Colonic mucosa (tissue), 4 donors: Measurements from ENCODE around the gene JUN. TPM values are rescaled to one million over a fixed set of nuclear protein-coding genes. Genes with fewer than 3 reads are reported as not detected.

Source experiments
- DNase-seq: peaks from one replicate; pipeline ENCODE4 v3.0.0-alpha.2; 2020
- H3K27ac ChIP-seq: fragments of 200-600 bp; one replicate; pipeline ENCODE4 v1.8.0; 2021
- H3K27me3 ChIP-seq: fragments of 200-600 bp; one replicate; pipeline ENCODE4 v1.8.0; 2021
- H3K36me3 ChIP-seq: fragments of 200-600 bp; one replicate; pipeline ENCODE4 v1.8.0; 2021
- H3K4me1 ChIP-seq: fragments of 200-600 bp; one replicate; pipeline ENCODE4 v1.8.0; 2021; ENCODE audit warnings: mild to moderate bottlenecking
- H3K4me3 ChIP-seq: fragments of 200-600 bp; one replicate; pipeline ENCODE4 v1.8.0; 2021
- H3K9ac ChIP-seq, 2 donors: one replicate each; pipeline ENCODE4 v1.7.0; 2013; ENCODE audit warnings: control low read depth in 2 of 2, low read depth in 2 of 2, low read length in 2 of 2
- H3K9me3 ChIP-seq: fragments of 200-600 bp; one replicate; pipeline ENCODE4 v1.8.0; 2021
- CTCF ChIP-seq: fragments of 200-600 bp; IDR thresholded peaks from one replicate; pipeline ENCODE4 v1.8.0; 2022; ENCODE audit warnings: antibody characterized with exemption, mild to moderate bottlenecking
- intact Hi-C: fragments of 100-400 bp; cut with DNase I; formaldehyde crosslinking; loops from one replicate; pipeline ENCODE4 v1.14.1; 2022
- total RNA-seq, 2 donors: library from RNA; stranded (reverse); fragmentation: NEBNext Ultra II Directional in 1 of 2; extraction: Animal tissue kit (Norgen Biotek cat#: 25700) in 1 of 2; gene quantifications; one replicate each; pipeline ENCODE4 v1.2.1, GENCODE V29; 2021
- donor health status: healthy.
- donor health status: DM: no; HTN: no; CAD: no.
- donor health status: DM: no; HTN: no; CAD: no.

JUN gene
- total RNA-seq, 2 donors from 2014 or later = 94.1 to 137 TPM

DNA sequence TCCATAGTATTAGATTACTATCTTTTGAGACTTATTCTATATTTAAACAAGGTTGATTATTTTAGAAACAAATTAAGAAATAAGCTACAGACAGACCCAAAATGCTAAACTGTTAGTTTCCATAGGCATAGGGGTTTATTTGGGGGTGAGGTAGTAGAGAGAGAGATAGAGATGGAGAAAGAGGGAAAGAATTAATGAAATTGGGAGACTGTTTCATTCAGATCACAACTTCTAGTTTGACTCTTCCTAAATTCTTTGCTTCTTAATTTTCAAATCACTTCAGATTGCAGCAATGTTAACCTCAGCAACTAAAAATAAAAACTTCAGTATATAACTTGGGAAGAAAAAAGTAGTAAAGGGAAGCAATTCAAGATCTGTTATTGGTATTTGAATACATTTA is 3.4 kb downstream of the JUN start:
- intact Hi-C loops = loop anchor here (5.0 to 10.0 kb wide), 3 partner anchors 122 to 512 kb away; no protein-coding TSS in a partner anchor
- DNase-seq = no peak
- H3K9me3 ChIP-seq = no peaks in the 10 kb centered on the region
- no peak for TF ChIP-seq CTCF
- no peaks in the 10 kb centered on the region for H3K4me1 ChIP-seq
- no peak overlapping the region for H3K4me3 ChIP-seq
- no peaks in the 10 kb centered on the region for H3K27me3 ChIP-seq
- H3K27ac ChIP-seq = peak overlapping the region; percentile 99
- no peaks in the 10 kb centered on the region for H3K36me3 ChIP-seq
- H3K9ac ChIP-seq = peak overlapping the region in 1 of 2 donors; percentile 97

GRCh38 chr1:58779801-58780382 is 4.0 kb downstream of the JUN start:
- Histone ChIP-seq H3K9ac (peak overlapping the region in 1 of 2 donors; percentile 97), H3K9me3 (no peaks in the 10 kb centered on the region), H3K4me3 (no peak overlapping the region), H3K27me3 (no peaks in the 10 kb centered on the region), H3K4me1 (no peaks in the 10 kb centered on the region), H3K36me3 (no peaks in the 10 kb centered on the region), H3K27ac (peak overlapping the region; percentile 99)
- intact Hi-C loops = loop anchor here (5.0 to 10.0 kb wide), 4 partner anchors 122 to 925 kb away; no protein-coding TSS in a partner anchor
- peak; percentile 77 for DNase-seq
- TF ChIP-seq CTCF = no peak

DNA sequence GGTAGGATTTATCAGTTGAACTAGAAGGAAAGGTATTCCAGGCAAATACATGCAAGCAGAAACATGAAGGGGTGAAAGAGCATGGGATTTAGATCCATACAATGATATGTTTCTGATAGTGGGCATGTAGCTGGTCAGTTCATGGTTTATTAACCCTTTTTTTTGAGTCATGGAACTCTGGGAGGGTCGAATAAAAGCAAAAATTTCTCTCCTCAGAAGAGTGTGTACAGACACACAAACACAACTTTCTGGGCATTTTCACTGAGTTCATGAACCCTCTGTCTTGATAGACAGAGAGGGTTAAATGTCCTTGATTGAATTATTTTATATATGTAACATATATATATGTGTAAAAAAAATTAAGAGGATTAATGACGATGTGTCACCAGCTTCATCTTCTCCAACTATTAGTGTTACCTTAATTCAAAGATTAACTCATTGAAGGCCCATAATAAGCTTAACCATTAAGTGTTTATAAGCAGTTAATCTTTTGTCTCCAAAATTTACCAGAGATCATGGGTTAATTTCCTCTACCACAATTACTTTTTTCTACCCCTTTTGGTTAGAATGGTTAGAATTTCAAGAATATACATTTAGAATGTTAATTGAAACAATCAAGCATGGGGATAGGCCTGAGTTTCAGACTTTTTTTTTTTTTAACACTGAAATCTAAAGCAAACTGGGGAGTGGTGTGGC is 4.6 kb downstream of the JUN start:
- no peak for TF ChIP-seq CTCF
- intact Hi-C loops = loop anchor here (10.0 kb wide), 1 partner anchor 926 kb away; no protein-coding TSS in a partner anchor

DNA sequence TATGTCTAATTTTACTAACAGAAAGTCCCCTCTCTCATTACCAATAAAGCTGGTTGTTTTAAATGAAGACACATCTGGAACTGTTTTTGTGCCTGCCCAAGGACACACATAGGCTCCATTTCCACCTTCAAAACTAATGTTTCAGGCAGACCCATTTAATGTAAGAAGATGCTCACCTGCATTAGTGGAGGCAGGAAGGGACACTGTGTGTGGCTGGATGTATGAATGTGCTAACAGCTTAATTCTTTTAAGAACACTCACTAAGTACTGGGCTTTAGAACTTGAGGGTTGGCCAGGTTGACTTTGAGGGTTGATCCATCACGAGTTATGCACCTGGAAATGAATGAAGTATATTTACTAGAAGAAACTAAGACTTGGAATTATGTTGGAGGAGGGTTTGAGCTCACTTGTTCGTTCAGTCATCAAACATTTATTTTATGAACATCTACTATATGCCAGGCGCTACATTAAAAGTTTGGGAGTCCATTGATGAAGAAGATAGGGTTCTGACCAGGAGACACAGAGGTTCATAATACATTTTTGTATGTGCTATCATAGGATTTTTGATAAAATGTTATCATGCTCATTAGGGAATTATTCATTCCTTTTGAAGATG is 5.4 kb downstream of the JUN start:
- no peak for TF ChIP-seq CTCF
- intact Hi-C loops = loop anchor here (10.0 kb wide), 1 partner anchor 926 kb away; no protein-coding TSS in a partner anchor

More for the DNA sequence above, 4.6 kb downstream of the JUN start:
- H3K27ac ChIP-seq = peak overlapping the region; percentile 99
- no peaks in the 10 kb centered on the region for H3K9me3 ChIP-seq
- no peaks in the 10 kb centered on the region for H3K4me1 ChIP-seq
- H3K4me3 ChIP-seq = no peak overlapping the region
- H3K36me3 ChIP-seq = no peaks in the 10 kb centered on the region
- no peak overlapping the region for H3K9ac ChIP-seq
- no peak for DNase-seq
- H3K27me3 ChIP-seq = no peaks in the 10 kb centered on the region

DNA sequence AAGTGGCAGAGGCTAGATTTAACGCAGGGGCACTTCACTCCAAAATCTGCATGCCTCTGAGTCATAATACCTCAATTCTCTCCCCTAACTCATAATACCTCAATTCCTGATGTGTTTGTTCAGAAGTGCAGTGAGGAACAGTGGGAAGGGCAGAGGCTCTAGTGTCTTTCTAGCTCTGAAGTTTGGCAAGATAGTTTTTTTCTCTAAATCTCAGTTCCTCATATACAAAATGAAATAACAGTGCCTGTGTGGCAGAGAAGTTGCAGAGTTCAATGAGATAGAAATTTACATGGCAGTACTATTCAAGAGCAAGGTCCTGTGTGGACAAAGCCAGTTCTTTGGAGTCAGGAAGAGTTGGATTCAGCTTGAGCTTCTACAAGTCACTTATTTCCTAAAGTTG is 9.8 kb downstream of the JUN start:
- H3K9ac ChIP-seq = no peak overlapping the region
- no peak for TF ChIP-seq CTCF
- no peaks in the 10 kb centered on the region for H3K4me1 ChIP-seq
- H3K36me3 ChIP-seq = no peaks in the 10 kb centered on the region
- intact Hi-C loops = loop anchor here (10.0 kb wide), 1 partner anchor 931 kb away; no protein-coding TSS in a partner anchor
- DNase-seq = no peak
- H3K4me3 ChIP-seq = no peak overlapping the region
- H3K9me3 ChIP-seq = no peaks in the 10 kb centered on the region
- H3K27ac ChIP-seq = no peak overlapping the region
- no peaks in the 10 kb centered on the region for H3K27me3 ChIP-seq

More for the DNA sequence above, 5.4 kb downstream of the JUN start:
- H3K36me3 ChIP-seq = no peaks in the 10 kb centered on the region
- no peaks in the 10 kb centered on the region for H3K4me1 ChIP-seq
- H3K9me3 ChIP-seq = no peaks in the 10 kb centered on the region
- H3K27ac ChIP-seq = no peak overlapping the region
- no peak overlapping the region for H3K4me3 ChIP-seq
- no peak overlapping the region for H3K9ac ChIP-seq
- DNase-seq = no peak
- no peaks in the 10 kb centered on the region for H3K27me3 ChIP-seq
